ENCODE measurements around the gene FAM216B. TPM values are rescaled to one million over a fixed set of nuclear protein-coding genes. Genes with fewer than 3 reads are reported as not detected.

FAM216B gene
- total and polyA plus RNA-seq, 2 of the 13 experiments (the other 11 are each of a cell fraction or from before 2014, with no cell fraction given): not detected

- H3K4me1 ChIP-seq (ENCODE audit: insufficient read depth, low read length): no peaks in the 10 kb centered on the region
- no peaks in the 10 kb centered on the region for H3K79me2 ChIP-seq (ENCODE audit: insufficient read depth, low read length)
- DNase-seq (ENCODE audit: low spot score) (no peak), ATAC-seq (no peak), FAIRE-seq (no peak)
- H3K27me3 ChIP-seq (ENCODE audit: control insufficient read depth in 1 of 2, insufficient read depth in 2 of 2, low read length in 2 of 2): no peaks in the 10 kb centered on the region
- H3K36me3 ChIP-seq (replicated peaks in 1 of 2; ENCODE audit: control insufficient read depth in 1 of 2, insufficient read depth in 2 of 2, low read length in 2 of 2): no peaks in the 10 kb centered on the region
- intact Hi-C loops (cut with micrococcal nuclease; ENCODE audit: unreplicated experiment) (no loop called here), in situ Hi-C loops (cut with HindIII; ENCODE audit: extremely low pct_ligation_motif_present, low pct_unique_long_range_greater_than_20kb) (no loop called here)
- no peak overlapping the region for H3K9ac ChIP-seq (ENCODE audit: insufficient read depth, low read depth, low read length)
- CTCF ChIA-PET (ENCODE audit: low intra/inter-chr PET ratio, low total read pairs): no interaction called here
- BruUV-seq (replicated peaks): no TSS peak
- no peak overlapping the region for H3K4me2 ChIP-seq (ENCODE audit: low read depth, low read length)
- H3K27ac ChIP-seq (ENCODE audit: extremely low read length, insufficient read depth, low read length): no peak overlapping the region
- no peak for TF ChIP-seq SP1 (IDR thresholded peaks at IDR 0.05)
- TF ChIP-seq SP1 (CRISPR knock-in tag; IDR thresholded peaks at IDR 0.05): no peak
- no peak for TF ChIP-seq ZFP1 (CRISPR knock-in tag; IDR thresholded peaks at IDR 0.05)
- no peak for TF ChIP-seq ZNF7 (CRISPR knock-in tag; IDR thresholded peaks at IDR 0.05)
- TF ChIP-seq PCBP2 (optimal IDR thresholded peaks at IDR 0.05; ENCODE audit: low read depth, low read length, poor library complexity, severe bottlenecking): no peak
- no peak for TF ChIP-seq CREM (IDR thresholded peaks at IDR 0.05)
- TF ChIP-seq CREM (CRISPR knock-in tag; IDR thresholded peaks at IDR 0.05): no peak
- TF ChIP-seq ELF3 (CRISPR knock-in tag; IDR thresholded peaks at IDR 0.05): no peak
- TF ChIP-seq E2F5 (CRISPR knock-in tag; conservative IDR thresholded peaks at IDR 0.05): no peak
- TF ChIP-seq ZNF562 (CRISPR knock-in tag; IDR thresholded peaks at IDR 0.05; ENCODE audit: borderline replicate concordance): no peak
- no peak overlapping the region for H3K4me3 ChIP-seq (replicated peaks in 1 of 3; ENCODE audit: insufficient read depth in 1 of 3, low read depth in 2 of 3, low read length in 3 of 3)
- no peak overlapping the region for H2AFZ ChIP-seq (ENCODE audit: low read length)
- POLR2A ChIA-PET: no interaction called here
- 25% methylated on average over 4 of the region's 4 CpGs for WGBS (ENCODE audit: low lambda C conversion rate)
- no peaks in the 10 kb centered on the region for H3K9me3 ChIP-seq (ENCODE audit: low read length)
- no peaks in the 10 kb centered on the region for H4K20me1 ChIP-seq (ENCODE audit: insufficient read depth, low read length)
Observed at GRCh38 chr13:42788601-42789000, 7.2 kb downstream of the FAM216B start.

GRCh38 chr13:42792154-42792553 lies 10.8 kb downstream of the FAM216B start:
- Histone ChIP-seq H3K4me3 (replicated peaks in 1 of 3; ENCODE audit: insufficient read depth in 1 of 3, low read depth in 2 of 3, low read length in 3 of 3) (no peak overlapping the region), H3K9me3 (ENCODE audit: low read length) (no peaks in the 10 kb centered on the region), H3K27ac (ENCODE audit: extremely low read length, insufficient read depth, low read length) (no peak overlapping the region), H3K27me3 (ENCODE audit: control insufficient read depth in 1 of 2, insufficient read depth in 2 of 2, low read length in 2 of 2) (peaks cover 0 to 2% of the 10 kb centered on the region in 2 experiments; a peak in 2 of 5 replicates), H2AFZ (ENCODE audit: low read length) (no peak overlapping the region), H3K9ac (ENCODE audit: insufficient read depth, low read depth, low read length) (no peak overlapping the region), H3K36me3 (replicated peaks in 1 of 2; ENCODE audit: control insufficient read depth in 1 of 2, insufficient read depth in 2 of 2, low read length in 2 of 2) (no peaks in the 10 kb centered on the region), H3K4me1 (ENCODE audit: insufficient read depth, low read length) (no peaks in the 10 kb centered on the region), H4K20me1 (ENCODE audit: insufficient read depth, low read length) (no peaks in the 10 kb centered on the region), H3K4me2 (ENCODE audit: low read depth, low read length) (no peak overlapping the region), H3K79me2 (ENCODE audit: insufficient read depth, low read length) (no peaks in the 10 kb centered on the region)
- in situ Hi-C loops (cut with HindIII; ENCODE audit: extremely low pct_ligation_motif_present, low pct_unique_long_range_greater_than_20kb): no loop called here
- no peak for ATAC-seq
- no peak for DNase-seq (ENCODE audit: low spot score)
- ChIA-PET CTCF (ENCODE audit: low intra/inter-chr PET ratio, low total read pairs) (no interaction called here), POLR2A (no interaction called here)
- no peak for FAIRE-seq
- no TSS peak for BruUV-seq (replicated peaks)
- WGBS (ENCODE audit: low lambda C conversion rate): 0% methylated on average over 4 of the region's 4 CpGs
- intact Hi-C loops (cut with micrococcal nuclease; ENCODE audit: unreplicated experiment): no loop called here
- TF ChIP-seq PLRG1 (conservative IDR thresholded peaks at IDR 0.05) (no peak), SOX6 (IDR thresholded peaks at IDR 0.05) (no peak), SOX6 (CRISPR knock-in tag; IDR thresholded peaks at IDR 0.05) (no peak), ZNF530 (CRISPR knock-in tag; IDR thresholded peaks at IDR 0.05; ENCODE audit: low read depth) (no peak), ELF4 (CRISPR knock-in tag; IDR thresholded peaks at IDR 0.05; ENCODE audit: borderline replicate concordance) (no peak), ZNF619 (CRISPR knock-in tag; IDR thresholded peaks at IDR 0.05) (no peak), ZNF678 (CRISPR knock-in tag; IDR thresholded peaks at IDR 0.05) (no peak), SKIL (CRISPR knock-in tag; IDR thresholded peaks at IDR 0.05; ENCODE audit: borderline replicate concordance) (no peak), ZNF276 (CRISPR knock-in tag; IDR thresholded peaks at IDR 0.05; ENCODE audit: low read depth) (no peak)

Data from HepG2 (cell line).